IMR-90 (cell line): Measurements from ENCODE around the gene DCDC1. TPM values are rescaled to one million over a fixed set of nuclear protein-coding genes. Genes with fewer than 3 reads are reported as not detected.

Experiments used
- ATAC-seq: fragments of 200-7000 bp; cut with Tn5 transposase; 2 replicates; pipeline ENCODE4 v1.9.1; 2020; ENCODE audit warnings: low read depth, mild to moderate bottlenecking, moderate library complexity
- BruUV-seq: library from RNA; stranded (reverse); fragments of 400-500 nt; replicated peaks from 2 replicates; lab custom pipeline; 2021; lab: Mats Ljungman, UMichigan
- CTCF ChIA-PET: fragments of 300-600 bp; formaldehyde crosslinking; extraction: SDS; loops from one replicate; lab custom pipeline; 2021; ENCODE audit warnings: antibody characterized with exemption; lab: Yijun Ruan, JAX
- POLR2A ChIA-PET: fragments of 300-600 bp; sonication (Branson Sonifier 250); formaldehyde crosslinking; loops from one replicate; lab custom pipeline; 2022; ENCODE audit warnings: antibody characterized with exemption; ENCODE audit not compliant: unreplicated experiment; lab: Charles Lee
- DNase-seq: peaks from one replicate; pipeline ENCODE4 v3.0.0; 2013
- H2AFZ ChIP-seq: replicated peaks from 2 replicates; pipeline ENCODE3; 2013; ENCODE audit warnings: low read length, mild to moderate bottlenecking; ENCODE audit not compliant: poor library complexity
- H2AK5ac ChIP-seq: 2 replicates; pipeline ENCODE4 v1.6.1; 2013; ENCODE audit warnings: low read depth, low read length, inconsistent platforms
- H2AK9ac ChIP-seq: replicated peaks from 2 replicates; pipeline ENCODE3; 2013; ENCODE audit warnings: mild to moderate bottlenecking, low read depth, low read length, moderate library complexity; ENCODE audit not compliant: poor library complexity
- H2BK120ac ChIP-seq: 2 replicates; pipeline ENCODE4 v1.6.1; 2013; ENCODE audit warnings: low read depth, low read length, inconsistent platforms
- H2BK15ac ChIP-seq: 3 replicates; pipeline ENCODE4 v1.6.1; 2013; ENCODE audit warnings: low read depth, low read length, inconsistent platforms
- H2BK20ac ChIP-seq: 2 replicates; pipeline ENCODE4 v1.6.1; 2013; ENCODE audit warnings: low read depth, mild to moderate bottlenecking, inconsistent platforms, low read length, moderate library complexity
- H2BK5ac ChIP-seq: 2 replicates; pipeline ENCODE4 v1.6.1; 2013; ENCODE audit warnings: mild to moderate bottlenecking, low read depth, low read length, inconsistent platforms; ENCODE audit not compliant: poor library complexity, severe bottlenecking
- H3K14ac ChIP-seq: replicated peaks from 2 replicates; pipeline ENCODE4 v1.6.1; 2013; ENCODE audit warnings: low read depth, low read length, inconsistent platforms
- H3K18ac ChIP-seq: 2 replicates; pipeline ENCODE4 v1.6.1; 2013; ENCODE audit warnings: low read depth, low read length, control low read depth
- H3K23ac ChIP-seq: 2 replicates; pipeline ENCODE4 v1.6.1; 2013; ENCODE audit warnings: low read depth, low read length, inconsistent platforms
- H3K27ac ChIP-seq: 2 replicates; pipeline ENCODE4 v1.5.1; 2013; ENCODE audit warnings: mild to moderate bottlenecking, control low read depth, low read length; ENCODE audit not compliant: insufficient read depth
- H3K27me3 ChIP-seq: 2 replicates; pipeline ENCODE4 v1.6.1; 2013; ENCODE audit warnings: low read length; ENCODE audit not compliant: control insufficient read depth, insufficient read depth
- H3K36me3 ChIP-seq: 2 replicates; pipeline ENCODE4 v1.6.1; 2013; ENCODE audit warnings: low read length, mixed read lengths; ENCODE audit not compliant: control insufficient read depth, insufficient read depth
- H3K4ac ChIP-seq: 2 replicates; pipeline ENCODE4 v1.6.1; 2013; ENCODE audit warnings: low read depth, low read length, inconsistent platforms
- H3K4me1 ChIP-seq: 2 replicates; pipeline ENCODE4 v1.6.1; 2013; ENCODE audit warnings: low read length, mixed read lengths; ENCODE audit not compliant: control insufficient read depth, insufficient read depth
- H3K4me2 ChIP-seq: 2 replicates; pipeline ENCODE4 v1.6.1; 2013; ENCODE audit warnings: low read depth, mild to moderate bottlenecking, control low read depth, low read length, moderate library complexity
- H3K4me3 ChIP-seq: 2 replicates; pipeline ENCODE4 v1.5.1; 2013; ENCODE audit warnings: low read depth, mild to moderate bottlenecking, control low read depth, low read length, moderate library complexity; ENCODE audit not compliant: insufficient read depth
- H3K56ac ChIP-seq: 2 replicates; pipeline ENCODE4 v1.6.1; 2013; ENCODE audit warnings: low read length, inconsistent platforms; ENCODE audit not compliant: insufficient read depth; ENCODE audit errors: extremely low read depth
- H3K79me1 ChIP-seq, 2 experiments: 2 replicates each; pipeline ENCODE4 v1.6.1; 2013; ENCODE audit warnings: low read length in 2 of 2, inconsistent platforms in 1 of 2, low read depth in 1 of 2
- H3K9ac ChIP-seq: 2 replicates; pipeline ENCODE4 v1.6.1; 2013; ENCODE audit warnings: low read depth, low read length, control low read depth
- H3K9me1 ChIP-seq: 2 replicates; pipeline ENCODE4 v1.6.1; 2013; ENCODE audit warnings: low read length, inconsistent platforms; ENCODE audit not compliant: insufficient read depth
- H3K9me3 ChIP-seq: 2 replicates; pipeline ENCODE4 v1.6.1; 2013; ENCODE audit warnings: low read length; ENCODE audit not compliant: control insufficient read depth, insufficient read depth
- H4K20me1 ChIP-seq: 2 replicates; pipeline ENCODE4 v1.6.1; 2013; ENCODE audit warnings: low read length, inconsistent platforms; ENCODE audit not compliant: insufficient read depth
- H4K5ac ChIP-seq: 2 replicates; pipeline ENCODE4 v1.6.1; 2013; ENCODE audit warnings: mild to moderate bottlenecking, low read depth, low read length, control low read depth
- H4K8ac ChIP-seq, 2 experiments: 2 replicates each; pipeline ENCODE4 v1.6.1; 2013; ENCODE audit warnings: low read depth in 2 of 2, low read length in 2 of 2, control low read depth in 1 of 2, inconsistent platforms in 1 of 2
- H4K91ac ChIP-seq: 2 replicates; pipeline ENCODE4 v1.6.1; 2013; ENCODE audit warnings: low read depth, low read length, inconsistent platforms; ENCODE audit not compliant: insufficient read depth
- NFE2L2 ChIP-seq: fragments of 150-350 bp; IDR thresholded peaks from 2 replicates; pipeline ENCODE4 v1.6.1; 2016; ENCODE audit warnings: low read depth, mild to moderate bottlenecking, low read length
- SMC3 ChIP-seq: fragments of 150-350 bp; IDR thresholded peaks from 2 replicates; pipeline ENCODE4 v1.6.1; 2016; ENCODE audit warnings: low read depth, mild to moderate bottlenecking, antibody characterized with exemption, low read length, moderate library complexity
- dilution Hi-C: fragments of 300-500 bp; cut with HindIII; formaldehyde crosslinking; loops from one replicate; pipeline ENCODE4 v1.14.3; 2018; ENCODE audit warnings: low sequenced_read_pairs; ENCODE audit not compliant: unreplicated experiment
- in situ Hi-C: fragments of 300-500 bp; cut with MboI; formaldehyde crosslinking; loops from 3 replicates; pipeline ENCODE4 v1.14.3; 2019; ENCODE audit warnings: low sequenced_read_pairs, inconsistent platforms, mixed read lengths
- intact Hi-C: fragments of 100-400 bp; cut with micrococcal nuclease; formaldehyde crosslinking; loops from 2 replicates; pipeline ENCODE4 v1.10.0; 2022
- polyA plus RNA-seq, 3 experiments: library from polyadenylated mRNA; depleted of rRNA; stranded (reverse); fragments of >200 nt; gene quantifications; 2 replicates each; pipeline ENCODE4 v1.2.3, GENCODE V29; 2012; ENCODE audit warnings: low replicate concordance in 1 of 3
- total RNA-seq: library from RNA; depleted of rRNA; stranded (reverse); fragments of >200 nt; gene quantifications from 2 replicates; pipeline ENCODE4 v1.2.3, GENCODE V29; 2012
- TF ChIP-seq, protein P1 (sequence below): fragments of 150-350 bp; IDR thresholded peaks from 2 replicates; pipeline ENCODE4 v1.6.1; 2017; ENCODE audit warnings: mild to moderate bottlenecking, antibody characterized with exemption, low read length, low read depth

Gene DCDC1
- total and polyA plus RNA-seq, 2 of the 4 experiments (the other 2 are of a cell fraction), result not detected

- in situ Hi-C loops, result no loop called here
- Histone ChIP-seq H2BK20ac (no peak overlapping the region), H2AFZ (no peak overlapping the region), H4K91ac (no peak overlapping the region), H3K9me3 (no peaks in the 10 kb centered on the region), H3K18ac (no peak overlapping the region), H2AK9ac (no peak overlapping the region), H3K27ac (no peak overlapping the region), H2AK5ac (no peak overlapping the region), H3K36me3 (no peaks in the 10 kb centered on the region), H3K9me1 (no peaks in the 10 kb centered on the region), H4K8ac (no peak overlapping the region), H3K23ac (no peak overlapping the region), H3K14ac (no peak overlapping the region), H3K79me1 (no peaks in the 10 kb centered on the region), H3K4me2 (no peak overlapping the region), H3K56ac (no peak overlapping the region), H3K4ac (no peak overlapping the region), H3K4me3 (no peak overlapping the region), H2BK15ac (no peak overlapping the region), H3K9ac (no peak overlapping the region), H3K27me3 (no peaks in the 10 kb centered on the region), H2BK5ac (no peak overlapping the region), H3K4me1 (no peaks in the 10 kb centered on the region), H4K20me1 (no peaks in the 10 kb centered on the region), H2BK120ac (no peak overlapping the region), H4K5ac (no peak overlapping the region)
- BruUV-seq, result no TSS peak
- ATAC-seq (no peak), DNase-seq (no peak)
- TF ChIP-seq, protein P1, sequence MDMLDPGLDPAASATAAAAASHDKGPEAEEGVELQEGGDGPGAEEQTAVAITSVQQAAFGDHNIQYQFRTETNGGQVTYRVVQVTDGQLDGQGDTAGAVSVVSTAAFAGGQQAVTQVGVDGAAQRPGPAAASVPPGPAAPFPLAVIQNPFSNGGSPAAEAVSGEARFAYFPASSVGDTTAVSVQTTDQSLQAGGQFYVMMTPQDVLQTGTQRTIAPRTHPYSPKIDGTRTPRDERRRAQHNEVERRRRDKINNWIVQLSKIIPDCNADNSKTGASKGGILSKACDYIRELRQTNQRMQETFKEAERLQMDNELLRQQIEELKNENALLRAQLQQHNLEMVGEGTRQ, result no peak
- TF ChIP-seq NFE2L2 (no peak), SMC3 (no peak)
- intact Hi-C loops, result no loop called here
- dilution Hi-C loops, result no loop called here
- POLR2A ChIA-PET, result no interaction called here
- CTCF ChIA-PET, result interaction anchor here (0.5 kb wide), 1 partner anchor 500 kb away, joined by 3 read pairs; no protein-coding TSS in a partner anchor
Measured at GRCh38 chr11:30853439-30853838, 516.1 kb downstream of the DCDC1 start.
